Hematopoietic multipotent progenitor cell treated with erythropoietin and hydrocortisone succinate and interleukin-3 and kit ligand, for 8 days (in vitro differentiated cells): ENCODE measurements around the gene STMN1.

Experiments
- DNase-seq: peaks from one replicate; pipeline ENCODE4 v3.0.0-alpha.2; 2015

STMN1 gene

GRCh38 chr1:25918615-25919014 is 12.4 kb upstream of the STMN1 start:
- DNase-seq, result no peak

GRCh38 chr1:25917996-25918395 is 11.8 kb upstream of the STMN1 start:
- no peak for DNase-seq

GRCh38 chr1:25916460-25916859 is 10.2 kb upstream of the STMN1 start:
- no peak for DNase-seq

GRCh38 chr1:25914074-25914995 is 8.1 kb upstream of the STMN1 start:
- no peak for DNase-seq

- no peak for DNase-seq
These were observed 7.0 kb upstream of the STMN1 start for GRCh38 chr1:25913206-25913605.

- no peak for DNase-seq
These were observed 6.0 kb upstream of the STMN1 start for GRCh38 chr1:25912076-25912831.

GRCh38 chr1:25911162-25911561 is 4.9 kb upstream of the STMN1 start:
- DNase-seq, result no peak

- no peak for DNase-seq
These were observed 2.8 kb upstream of the STMN1 start for GRCh38 chr1:25909040-25909439.

- no peak for DNase-seq
These were observed 1.9 kb upstream of the STMN1 start for GRCh38 chr1:25908161-25908560.

- DNase-seq, result no peak
These were observed 1.4 kb upstream of the STMN1 start for GRCh38 chr1:25907601-25908000.

GRCh38 chr1:25906644-25907300 is 553 bp upstream of the STMN1 start:
- no peak for DNase-seq

- peak; percentile 92 for DNase-seq
These were observed 1.1 kb downstream of the STMN1 start for GRCh38 chr1:25904943-25905679.

GRCh38 chr1:25903986-25904385 is 2.2 kb downstream of the STMN1 start:
- DNase-seq, result no peak

GRCh38 chr1:25902462-25902861 is 3.8 kb downstream of the STMN1 start:
- no peak for DNase-seq

- DNase-seq, result no peak
These were observed 6.0 kb downstream of the STMN1 start for GRCh38 chr1:25900219-25900618.

GRCh38 chr1:25899792-25900191 is 6.4 kb downstream of the STMN1 start:
- no peak for DNase-seq

- no peak for DNase-seq
These were observed 7.8 kb downstream of the STMN1 start for GRCh38 chr1:25898223-25899015.

- no peak for DNase-seq
These were observed 8.5 kb downstream of the STMN1 start for GRCh38 chr1:25897754-25898153.

GRCh38 chr1:25896266-25896665 is 10.0 kb downstream of the STMN1 start:
- no peak for DNase-seq

GRCh38 chr1:25895365-25895990 is 10.7 kb downstream of the STMN1 start:
- DNase-seq, result peak; percentile 90

GRCh38 chr1:25893116-25893515 is 13.1 kb downstream of the STMN1 start:
- DNase-seq, result no peak
